Measurements from ENCODE around the gene PACS1. TPM values are rescaled to one million over a fixed set of nuclear protein-coding genes. Genes with fewer than 3 reads are reported as not detected.

Gene PACS1
- total RNA-seq, 1 experiment from 2014 or later: 41.1 TPM

- H2AFZ ChIP-seq (ENCODE audit: low read depth, low read length, poor library complexity, severe bottlenecking): no peak overlapping the region
- no peaks in the 10 kb centered on the region for H3K79me2 ChIP-seq (ENCODE audit: insufficient read depth, low read length)
- H3K9me3 ChIP-seq (ENCODE audit: control insufficient read depth in 1 of 2, insufficient read depth in 1 of 2, low read depth in 1 of 2, low read length in 2 of 2): no peaks in the 10 kb centered on the region
- H3K9ac ChIP-seq (ENCODE audit: low read length): no peak overlapping the region
- no peak for ATAC-seq
- intact Hi-C loops (cut with micrococcal nuclease): no loop called here
- no TSS peak for BruUV-seq (replicated peaks)
- H3K27me3 ChIP-seq (ENCODE audit: insufficient read depth, low read length): no peaks in the 10 kb centered on the region
- no peaks in the 10 kb centered on the region for H3K9me2 ChIP-seq (ENCODE audit: insufficient read depth)
- H3K4me2 ChIP-seq (ENCODE audit: low read length): no peak overlapping the region
- TF ChIP-seq ZBTB33 (IDR thresholded peaks at IDR 0.05; ENCODE audit: extremely low read depth, insufficient replicate concordance, low read length) (no peak), EGR1 (IDR thresholded peaks at IDR 0.05; ENCODE audit: low read depth) (no peak), YY1 (IDR thresholded peaks at IDR 0.05; ENCODE audit: extremely low read depth, insufficient replicate concordance, low read depth, low read length) (no peak), EZH2 (IDR thresholded peaks at IDR 0.05) (no peak), ZFX (IDR thresholded peaks at IDR 0.05) (no peak)
- ChIA-PET POLR2A (no interaction called here), CTCF (no interaction called here), RAD21 (ENCODE audit: low non-redundant PET in 1 of 2, low total read pairs in 2 of 2, uncharacterized antibody in 2 of 2, unreplicated experiment in 2 of 2) (no interaction called here)
- H3K4me1 ChIP-seq (ENCODE audit: control insufficient read depth in 1 of 2, insufficient read depth in 2 of 2, low read length in 2 of 2): peaks cover 16 to 23% of the 10 kb centered on the region in 2 experiments
- no peaks in the 10 kb centered on the region for H3K36me3 ChIP-seq (ENCODE audit: control insufficient read depth in 1 of 2, insufficient read depth in 2 of 2, low read length in 2 of 2)
- no peak overlapping the region for H3K4me3 ChIP-seq (replicated peaks in 1 of 2; ENCODE audit: low read depth in 1 of 2, low read length in 2 of 2)
- H4K20me1 ChIP-seq (ENCODE audit: insufficient read depth): no peaks in the 10 kb centered on the region
- H3K27ac ChIP-seq (ENCODE audit: low read depth, low read length): no peak overlapping the region
- DNase-seq (ENCODE audit: low read depth, low spot score): no peak
These were observed 23.2 kb upstream of the PACS1 start for GRCh38 chr11:66046901-66047300.

- no peak overlapping the region for H3K4me2 ChIP-seq (ENCODE audit: low read length)
- CTCF ChIA-PET: no interaction called here
- no peak for TF ChIP-seq ZNF274 (IDR thresholded peaks at IDR 0.05; ENCODE audit: low read depth, low read length)
- no peak for TF ChIP-seq ATF3 (IDR thresholded peaks at IDR 0.05)
- no peak for TF ChIP-seq TCF7L2 (IDR thresholded peaks at IDR 0.05; ENCODE audit: borderline replicate concordance, extremely low read depth, insufficient read depth, insufficient read length)
- no peak for TF ChIP-seq EGR1 (IDR thresholded peaks at IDR 0.05; ENCODE audit: low read depth)
- TF ChIP-seq, protein P1, sequence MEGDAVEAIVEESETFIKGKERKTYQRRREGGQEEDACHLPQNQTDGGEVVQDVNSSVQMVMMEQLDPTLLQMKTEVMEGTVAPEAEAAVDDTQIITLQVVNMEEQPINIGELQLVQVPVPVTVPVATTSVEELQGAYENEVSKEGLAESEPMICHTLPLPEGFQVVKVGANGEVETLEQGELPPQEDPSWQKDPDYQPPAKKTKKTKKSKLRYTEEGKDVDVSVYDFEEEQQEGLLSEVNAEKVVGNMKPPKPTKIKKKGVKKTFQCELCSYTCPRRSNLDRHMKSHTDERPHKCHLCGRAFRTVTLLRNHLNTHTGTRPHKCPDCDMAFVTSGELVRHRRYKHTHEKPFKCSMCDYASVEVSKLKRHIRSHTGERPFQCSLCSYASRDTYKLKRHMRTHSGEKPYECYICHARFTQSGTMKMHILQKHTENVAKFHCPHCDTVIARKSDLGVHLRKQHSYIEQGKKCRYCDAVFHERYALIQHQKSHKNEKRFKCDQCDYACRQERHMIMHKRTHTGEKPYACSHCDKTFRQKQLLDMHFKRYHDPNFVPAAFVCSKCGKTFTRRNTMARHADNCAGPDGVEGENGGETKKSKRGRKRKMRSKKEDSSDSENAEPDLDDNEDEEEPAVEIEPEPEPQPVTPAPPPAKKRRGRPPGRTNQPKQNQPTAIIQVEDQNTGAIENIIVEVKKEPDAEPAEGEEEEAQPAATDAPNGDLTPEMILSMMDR (IDR thresholded peaks at IDR 0.05 in 2 of 3, conservative IDR thresholded peaks at IDR 0.05 in 1 of 3; ENCODE audit: borderline replicate concordance in 1 of 3, insufficient read depth in 1 of 3, low read depth in 2 of 3, low read length in 2 of 3): no peak
- no peak for TF ChIP-seq ZFX (IDR thresholded peaks at IDR 0.05)
- no peak for TF ChIP-seq SIN3A (IDR thresholded peaks at IDR 0.05; ENCODE audit: low read depth)
- no peak for TF ChIP-seq CBX3 (IDR thresholded peaks at IDR 0.05; ENCODE audit: low read depth)
These were observed 22.3 kb upstream of the PACS1 start for GRCh38 chr11:66047541-66048365.

More at GRCh38 chr11:66047541-66048365, 22.3 kb upstream of the PACS1 start:
- Histone ChIP-seq H3K9me3 (ENCODE audit: control insufficient read depth in 1 of 2, insufficient read depth in 1 of 2, low read depth in 1 of 2, low read length in 2 of 2) (no peaks in the 10 kb centered on the region), H3K36me3 (ENCODE audit: control insufficient read depth in 1 of 2, insufficient read depth in 2 of 2, low read length in 2 of 2) (no peaks in the 10 kb centered on the region), H3K9ac (ENCODE audit: low read length) (no peak overlapping the region), H4K20me1 (ENCODE audit: insufficient read depth) (no peaks in the 10 kb centered on the region), H3K9me2 (ENCODE audit: insufficient read depth) (no peaks in the 10 kb centered on the region), H2AFZ (ENCODE audit: low read depth, low read length, poor library complexity, severe bottlenecking) (no peak overlapping the region), H3K4me3 (replicated peaks in 1 of 2; ENCODE audit: low read depth in 1 of 2, low read length in 2 of 2) (no peak overlapping the region), H3K4me1 (ENCODE audit: control insufficient read depth in 1 of 2, insufficient read depth in 2 of 2, low read length in 2 of 2) (peaks cover 16 to 23% of the 10 kb centered on the region in 2 experiments), H3K27me3 (ENCODE audit: insufficient read depth, low read length) (no peaks in the 10 kb centered on the region), H3K27ac (ENCODE audit: low read depth, low read length) (no peak overlapping the region), H3K79me2 (ENCODE audit: insufficient read depth, low read length) (peaks cover 6% of the 10 kb centered on the region)
- intact Hi-C loops (cut with micrococcal nuclease): no loop called here
- DNase-seq (ENCODE audit: low read depth, low spot score): no peak
- ChIA-PET RAD21 (ENCODE audit: low non-redundant PET in 1 of 2, low total read pairs in 2 of 2, uncharacterized antibody in 2 of 2, unreplicated experiment in 2 of 2) (interaction anchor here in 1 of 2 experiments (0.5 kb wide), 1 partner anchor 388 kb away, joined by 3 read pairs; no protein-coding TSS in a partner anchor), POLR2A (no interaction called here)
- BruUV-seq (replicated peaks): no TSS peak
- ATAC-seq: no peak

All from HCT116 (cell line).